GM19025 (cell line): ENCODE data around the gene PSAPL1.

Experiments used
- ATAC-seq: cut with Tn5 transposase; IDR thresholded peaks from one replicate; pipeline ENCODE4 v1.9.1; 2021; ENCODE audit warnings: mild to moderate bottlenecking, low read depth, moderate library complexity; ENCODE audit not compliant: unreplicated experiment

The PSAPL1 gene, protein sequence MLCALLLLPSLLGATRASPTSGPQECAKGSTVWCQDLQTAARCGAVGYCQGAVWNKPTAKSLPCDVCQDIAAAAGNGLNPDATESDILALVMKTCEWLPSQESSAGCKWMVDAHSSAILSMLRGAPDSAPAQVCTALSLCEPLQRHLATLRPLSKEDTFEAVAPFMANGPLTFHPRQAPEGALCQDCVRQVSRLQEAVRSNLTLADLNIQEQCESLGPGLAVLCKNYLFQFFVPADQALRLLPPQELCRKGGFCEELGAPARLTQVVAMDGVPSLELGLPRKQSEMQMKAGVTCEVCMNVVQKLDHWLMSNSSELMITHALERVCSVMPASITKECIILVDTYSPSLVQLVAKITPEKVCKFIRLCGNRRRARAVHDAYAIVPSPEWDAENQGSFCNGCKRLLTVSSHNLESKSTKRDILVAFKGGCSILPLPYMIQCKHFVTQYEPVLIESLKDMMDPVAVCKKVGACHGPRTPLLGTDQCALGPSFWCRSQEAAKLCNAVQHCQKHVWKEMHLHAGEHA

DNA sequence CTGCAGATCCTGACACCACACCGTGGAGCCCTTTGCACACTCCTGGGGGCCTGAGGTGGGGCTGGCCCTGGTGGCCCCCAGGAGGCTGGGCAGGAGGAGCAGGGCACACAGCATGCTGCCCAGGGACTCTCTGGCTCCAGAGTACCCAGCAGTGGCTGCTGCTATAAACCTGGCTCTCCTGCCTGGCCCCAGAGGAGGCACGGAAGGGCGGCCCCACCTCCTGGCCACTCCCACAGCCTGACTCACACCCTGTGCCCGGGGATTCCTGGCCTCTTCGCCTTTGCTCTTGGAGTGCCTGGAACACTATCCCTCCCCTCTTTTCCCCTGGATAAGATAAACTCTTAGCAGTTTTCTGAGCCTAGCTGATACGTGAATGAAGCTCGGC, at the start of gene PSAPL1:
PSAPL1 (minus strand) TSS at position 165 of the 385 bp plus-strand sequence; CDS start at position 114, 51 bp downstream.
- no peak for ATAC-seq

DNA sequence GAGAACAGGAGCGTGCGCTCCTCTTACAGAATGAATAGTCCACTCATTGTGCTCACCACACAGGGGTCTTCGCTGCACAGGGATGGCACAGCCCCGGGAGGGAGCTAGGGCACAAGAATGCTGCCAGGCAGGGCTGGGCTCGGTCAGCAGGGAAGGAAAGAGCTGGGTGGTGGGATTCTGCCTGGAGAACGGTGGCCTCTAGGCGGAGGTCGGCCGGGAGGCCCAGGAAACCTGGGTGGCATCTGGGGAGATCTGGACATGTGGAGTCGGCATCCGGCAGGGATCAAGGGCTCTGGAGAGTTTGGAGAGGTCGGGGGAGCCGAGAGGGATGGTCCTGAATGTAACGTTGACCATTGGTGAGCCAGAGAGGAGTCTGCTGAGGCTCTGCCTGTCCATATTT, 46.5 kb upstream of the PSAPL1 start:
- no peak for ATAC-seq

DNA sequence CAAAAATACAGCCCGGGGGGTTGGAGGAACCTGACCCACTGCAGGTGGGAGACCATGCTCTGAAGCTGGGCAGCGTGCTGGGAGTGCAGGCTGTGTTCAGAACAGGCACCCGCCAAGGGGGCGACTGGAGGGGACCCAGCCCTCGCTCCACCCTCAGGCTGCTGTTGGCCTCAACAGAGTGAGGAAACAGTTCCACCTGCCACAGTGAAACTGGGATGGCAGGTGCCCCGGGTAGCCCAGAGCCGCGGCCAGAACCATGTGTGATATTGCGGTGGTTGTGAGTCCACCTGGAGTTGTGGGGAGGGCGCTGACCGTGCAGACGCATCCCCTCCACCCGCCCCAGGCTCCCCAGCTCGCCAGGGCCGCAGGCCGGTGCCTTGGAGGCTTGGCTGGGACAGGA, 45.7 kb upstream of the PSAPL1 start:
- ATAC-seq: no peak

DNA sequence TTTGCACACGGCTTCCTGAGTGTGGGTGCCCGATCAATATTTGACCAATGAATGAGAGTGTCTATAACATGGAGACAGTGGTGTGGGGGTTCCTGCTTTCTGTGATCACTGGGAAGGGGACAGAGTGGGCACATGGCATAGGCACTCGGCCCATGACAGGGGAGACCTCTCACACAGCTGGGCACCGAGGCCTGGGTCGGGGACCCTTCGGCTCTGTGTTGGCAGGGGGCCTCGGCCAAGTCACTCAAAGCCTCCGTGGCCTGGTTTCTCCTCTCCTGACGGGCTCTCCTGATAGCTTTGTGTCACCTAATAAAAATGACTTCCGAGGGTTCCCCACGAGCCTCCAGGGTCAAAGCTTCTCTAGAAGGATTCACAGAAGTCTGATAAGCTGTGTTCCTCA, 43.9 kb upstream of the PSAPL1 start:
- no peak for ATAC-seq

DNA sequence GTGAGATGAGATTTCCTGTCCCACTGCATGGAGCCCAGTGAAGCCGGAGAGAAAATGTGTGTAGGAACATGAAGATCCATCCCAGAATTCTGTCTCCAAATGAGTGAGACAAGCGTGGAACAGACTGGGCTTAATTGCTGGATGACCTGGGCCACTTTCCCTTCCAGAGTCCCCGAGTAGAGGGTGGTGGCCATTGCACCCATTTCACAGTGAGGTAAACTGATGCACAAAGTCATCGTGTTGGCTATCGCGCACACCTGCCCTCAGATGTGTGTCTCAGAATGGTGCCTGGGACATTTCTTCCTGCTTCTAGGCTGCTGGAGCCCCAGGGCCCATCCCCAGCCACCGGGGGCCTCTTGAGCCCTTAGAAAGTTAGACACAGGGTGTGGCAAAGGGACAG, 43.0 kb upstream of the PSAPL1 start:
- ATAC-seq: no peak

DNA sequence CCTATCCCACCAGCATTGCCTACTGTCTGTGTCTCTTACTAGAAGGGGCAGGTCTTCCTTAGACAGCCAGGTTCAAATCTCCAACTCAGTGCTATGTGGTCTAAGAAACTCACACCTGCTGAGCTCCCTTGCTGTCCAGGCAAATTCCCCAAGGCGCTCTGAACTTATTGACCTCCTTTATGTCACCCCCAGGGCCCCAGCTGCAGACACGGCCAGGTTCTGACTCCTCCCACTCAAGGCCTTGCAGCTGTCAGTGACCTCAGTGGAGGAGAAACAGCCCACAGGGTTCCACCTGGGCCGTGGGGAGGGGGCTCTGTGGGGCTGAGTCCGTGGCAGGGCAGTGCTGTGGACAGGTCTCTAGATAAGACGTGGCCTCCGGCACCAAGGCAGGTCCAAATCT, 42.1 kb upstream of the PSAPL1 start:
- no peak for ATAC-seq

DNA sequence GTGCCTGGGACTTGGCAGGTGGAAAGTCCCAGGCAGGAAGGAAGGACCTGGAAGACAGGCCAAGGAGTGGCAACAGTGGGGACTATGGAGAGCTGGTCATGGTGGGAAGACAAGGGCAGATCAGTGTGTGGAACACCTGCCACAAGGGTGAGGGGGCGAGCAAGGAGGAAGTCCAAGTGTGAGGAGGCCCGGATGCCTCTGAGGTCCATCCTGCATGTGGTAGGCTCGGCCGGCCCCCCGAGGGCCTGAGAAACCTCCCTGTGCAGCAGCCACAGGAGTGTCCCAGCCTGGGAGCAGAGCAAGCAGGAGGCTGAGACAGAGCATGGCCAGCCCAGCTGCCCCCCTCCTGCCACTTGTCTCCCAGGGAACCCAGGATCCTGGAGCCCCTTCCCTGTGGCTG, 40.5 kb upstream of the PSAPL1 start:
- ATAC-seq: no peak

DNA sequence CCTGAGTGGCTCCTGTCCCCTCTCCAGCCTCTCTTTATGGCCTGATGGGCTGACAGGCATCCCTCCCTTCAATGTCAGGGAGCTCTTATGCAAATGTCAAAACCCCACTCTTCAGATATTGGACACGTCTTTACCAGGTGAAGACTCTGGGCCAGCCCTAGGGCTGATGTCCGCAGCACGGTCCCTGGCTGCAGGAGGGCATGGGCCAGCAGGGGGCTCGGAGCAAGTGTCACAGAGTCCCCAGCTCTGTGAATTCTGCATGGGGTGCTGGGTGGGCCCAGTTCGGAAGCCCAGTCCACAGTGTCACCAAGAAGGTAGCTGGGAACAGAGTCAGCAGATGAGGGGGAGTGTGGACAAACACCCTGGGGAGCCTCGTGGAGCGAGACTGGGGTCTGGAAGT, 39.6 kb upstream of the PSAPL1 start:
- ATAC-seq: no peak

DNA sequence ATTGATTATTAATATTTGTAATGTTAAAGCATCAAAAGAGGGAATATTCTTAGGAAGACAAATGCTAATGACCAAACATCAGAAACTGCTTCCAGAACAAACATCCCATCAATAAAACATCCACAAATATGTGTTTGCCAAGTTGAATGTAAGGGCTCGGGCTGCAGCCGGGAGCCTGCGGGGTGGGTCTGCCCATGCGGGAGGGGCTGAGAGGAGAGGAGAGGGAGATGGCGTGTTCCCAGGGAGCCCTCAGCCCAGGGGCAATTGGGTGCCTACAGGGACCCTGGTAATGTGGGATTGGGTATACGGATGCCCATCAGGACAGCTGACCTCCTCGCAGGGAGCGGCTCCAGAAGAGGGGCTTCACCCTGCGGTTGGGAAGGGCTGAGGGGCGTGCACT, 38.4 kb upstream of the PSAPL1 start:
- no peak for ATAC-seq

DNA sequence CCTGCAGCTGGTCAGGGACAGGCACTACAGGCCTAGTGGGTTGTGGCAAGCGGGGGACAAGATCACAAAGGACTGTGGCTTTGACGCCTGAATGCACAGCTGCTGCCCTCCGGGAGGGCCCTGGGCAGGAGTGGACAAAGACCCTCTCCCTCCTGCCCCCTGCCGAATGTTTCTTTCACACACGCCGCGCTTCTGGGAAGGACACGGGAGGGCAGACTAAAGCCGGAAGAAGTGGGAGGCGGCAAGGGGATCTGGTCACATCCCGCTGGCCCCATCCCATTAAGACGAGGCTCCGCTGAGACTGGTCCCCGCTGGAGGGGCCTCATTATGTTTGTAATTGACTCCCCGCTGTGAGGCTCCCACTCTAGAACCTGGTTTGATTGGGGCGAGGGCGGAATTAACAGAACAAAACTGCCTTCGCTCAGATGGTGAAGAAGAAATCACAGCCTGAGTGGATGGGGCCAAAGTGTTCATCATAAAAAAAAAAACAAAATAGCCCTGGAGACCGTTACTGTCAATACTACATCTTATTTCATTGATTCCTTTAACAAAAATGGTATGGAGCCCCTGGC, 37.8 kb upstream of the PSAPL1 start:
- no peak for ATAC-seq

DNA sequence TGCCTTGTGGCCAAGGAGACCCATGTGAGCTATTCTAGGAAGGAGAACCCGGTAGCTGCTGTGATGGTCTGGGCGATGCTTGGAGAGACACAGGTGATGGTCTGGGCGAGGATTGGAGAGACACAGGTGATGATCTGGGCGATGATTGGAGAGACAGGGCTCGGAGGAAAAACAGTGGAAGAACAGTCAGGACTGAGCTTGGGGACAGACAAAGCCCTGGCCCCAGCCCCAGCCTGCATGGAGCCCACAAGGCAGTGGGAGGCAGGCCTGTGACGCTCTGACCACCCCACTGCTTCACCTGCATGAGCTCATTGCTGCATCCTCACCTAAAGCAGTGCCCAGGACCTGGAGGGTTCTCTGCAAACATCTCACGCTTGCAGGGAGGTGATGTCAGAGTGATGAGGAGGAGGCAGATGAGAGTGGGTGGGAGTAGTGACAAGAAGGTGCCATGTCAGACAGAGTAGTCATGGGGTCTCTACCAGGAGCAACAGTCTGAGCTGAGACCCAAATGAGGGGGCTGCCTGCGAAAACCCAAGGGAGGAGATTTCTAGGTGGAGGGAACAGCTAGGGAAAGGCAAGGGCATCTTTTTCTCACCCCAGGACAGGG, 35.9 kb upstream of the PSAPL1 start:
- no peak for ATAC-seq

DNA sequence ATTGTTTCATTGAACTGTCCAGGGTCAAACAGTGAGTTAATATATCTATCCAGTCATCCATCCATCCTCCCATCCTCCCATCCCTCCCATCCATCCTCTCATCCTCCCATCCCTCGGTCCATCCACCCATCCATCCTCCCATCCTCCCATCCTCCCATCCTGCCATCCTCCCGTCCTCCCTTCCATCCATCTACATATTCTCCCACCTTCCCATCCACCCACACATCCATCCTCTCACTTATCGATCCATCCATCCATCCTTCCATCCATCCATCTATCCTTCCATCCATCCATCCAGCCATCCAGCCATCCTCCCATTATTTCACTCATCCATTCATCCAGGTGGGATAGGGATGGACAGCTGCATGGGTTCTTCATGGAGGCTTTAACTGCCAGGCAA, 35.4 kb upstream of the PSAPL1 start:
- ATAC-seq: no peak

DNA sequence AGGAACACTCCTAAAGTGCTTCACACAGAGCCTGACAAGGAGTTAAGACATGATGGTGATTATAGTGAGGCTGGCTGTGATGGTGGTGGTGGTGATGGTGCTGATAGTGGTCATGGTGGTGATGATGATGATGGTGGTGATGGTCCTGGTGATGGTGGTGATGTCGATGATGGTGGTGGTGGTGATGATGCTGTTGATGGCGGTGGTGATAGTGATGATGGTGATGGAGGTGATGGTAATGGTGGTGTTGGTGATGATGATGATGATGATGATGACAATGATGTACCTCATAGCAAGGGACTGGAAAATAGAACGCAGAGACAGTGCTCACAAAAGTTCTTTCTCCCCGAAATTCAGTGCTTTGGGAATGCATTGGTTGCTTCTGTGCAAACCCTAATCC, 34.3 kb upstream of the PSAPL1 start:
- no peak for ATAC-seq

DNA sequence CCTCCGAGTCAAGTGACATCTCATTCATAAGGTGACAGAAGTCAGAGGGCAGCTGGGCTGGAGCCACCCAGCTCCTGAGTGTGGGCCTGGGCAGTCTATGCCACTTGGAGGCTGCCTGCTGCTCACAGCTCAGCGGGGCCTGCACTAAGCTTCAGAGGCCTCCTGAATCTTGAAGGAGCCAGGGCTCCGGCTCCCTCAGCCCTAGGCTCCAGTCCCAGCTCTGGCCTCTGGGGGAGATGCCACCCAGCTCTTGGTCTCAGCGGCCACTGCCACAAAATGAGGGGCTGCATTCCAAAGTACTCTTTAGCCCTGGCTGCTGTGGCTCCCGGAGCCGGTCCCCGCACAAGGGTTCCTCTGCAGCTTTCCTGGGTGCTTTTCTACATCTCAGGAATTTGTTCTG, 32.7 kb upstream of the PSAPL1 start:
- ATAC-seq: no peak

DNA sequence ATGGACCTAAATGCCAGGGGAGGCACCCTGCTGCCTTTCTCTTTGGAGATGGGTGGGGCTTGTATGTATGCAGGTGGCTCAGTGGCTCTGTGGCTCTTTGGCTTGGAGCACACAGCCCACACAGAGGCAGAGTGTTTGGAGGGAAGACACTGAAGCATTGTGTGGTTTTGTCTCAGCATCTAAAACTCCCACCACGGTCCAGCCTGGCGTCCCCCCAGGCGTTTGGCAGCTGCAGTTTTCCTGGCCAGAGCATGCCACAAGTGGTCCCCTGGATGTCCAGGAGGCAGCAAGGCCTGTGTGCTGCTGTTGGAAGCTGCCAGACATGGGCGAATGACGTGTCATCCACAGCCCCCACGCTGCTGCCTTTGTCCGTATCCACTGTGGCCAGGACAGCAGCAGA, 32.2 kb upstream of the PSAPL1 start:
- no peak for ATAC-seq

DNA sequence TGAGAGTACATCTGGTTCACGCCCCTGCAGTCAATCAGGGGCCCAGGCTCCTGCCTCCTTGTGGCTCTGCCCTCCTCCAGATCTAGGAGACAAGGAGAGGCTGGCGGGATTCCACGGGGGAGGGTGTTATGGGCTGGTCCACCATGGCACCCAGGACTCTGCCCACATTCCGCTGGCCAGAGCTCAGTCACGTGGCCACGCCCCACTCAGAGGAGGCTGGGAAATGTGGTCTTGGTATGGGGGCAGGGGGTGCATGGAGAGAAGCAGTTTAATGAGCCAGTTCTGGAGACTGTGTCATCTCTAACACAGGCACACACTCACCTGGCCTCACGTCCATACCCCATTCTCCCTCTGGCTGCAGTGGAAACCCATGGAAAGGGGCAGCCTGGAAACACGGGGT, 31.5 kb upstream of the PSAPL1 start:
- no peak for ATAC-seq

DNA sequence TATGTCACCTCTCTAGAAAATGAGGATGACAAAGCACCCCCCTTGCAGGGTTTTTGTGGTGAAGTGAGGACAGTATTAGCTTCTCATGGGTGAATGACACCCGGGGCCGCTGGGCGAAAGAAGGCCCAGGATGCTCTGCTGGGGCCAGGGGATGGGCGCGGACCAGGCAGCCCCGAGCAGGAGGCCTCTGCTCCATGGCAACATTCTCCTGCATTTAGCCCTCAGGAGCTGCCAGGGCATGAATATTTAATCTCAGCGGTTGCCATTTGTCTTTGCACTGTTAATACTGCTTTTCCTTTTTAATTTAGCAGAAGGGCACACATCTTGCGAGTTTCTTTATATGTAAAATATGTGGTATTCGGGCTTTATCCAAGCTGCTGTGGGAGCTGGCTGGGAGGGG, 30.3 kb upstream of the PSAPL1 start:
- ATAC-seq: no peak

DNA sequence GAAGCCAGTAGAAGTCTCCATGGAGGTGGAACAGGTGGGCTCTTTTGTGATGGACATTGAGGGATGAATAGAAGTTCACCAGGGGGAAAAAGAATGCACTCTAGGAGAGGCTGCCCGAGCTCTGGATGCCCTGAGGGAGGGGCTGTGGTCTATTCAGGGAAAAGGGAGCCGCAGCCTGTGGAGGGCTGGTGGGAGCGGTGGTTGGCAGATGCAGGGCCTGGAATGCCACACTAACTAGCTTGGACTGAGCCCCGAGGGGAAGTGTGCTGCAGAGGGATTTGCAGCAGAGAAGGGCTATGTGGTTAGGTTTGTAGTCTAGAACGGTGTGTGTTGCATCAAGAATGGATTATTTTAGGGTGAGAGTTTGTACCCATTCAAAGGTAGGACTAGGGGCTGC, 29.5 kb upstream of the PSAPL1 start:
- no peak for ATAC-seq

DNA sequence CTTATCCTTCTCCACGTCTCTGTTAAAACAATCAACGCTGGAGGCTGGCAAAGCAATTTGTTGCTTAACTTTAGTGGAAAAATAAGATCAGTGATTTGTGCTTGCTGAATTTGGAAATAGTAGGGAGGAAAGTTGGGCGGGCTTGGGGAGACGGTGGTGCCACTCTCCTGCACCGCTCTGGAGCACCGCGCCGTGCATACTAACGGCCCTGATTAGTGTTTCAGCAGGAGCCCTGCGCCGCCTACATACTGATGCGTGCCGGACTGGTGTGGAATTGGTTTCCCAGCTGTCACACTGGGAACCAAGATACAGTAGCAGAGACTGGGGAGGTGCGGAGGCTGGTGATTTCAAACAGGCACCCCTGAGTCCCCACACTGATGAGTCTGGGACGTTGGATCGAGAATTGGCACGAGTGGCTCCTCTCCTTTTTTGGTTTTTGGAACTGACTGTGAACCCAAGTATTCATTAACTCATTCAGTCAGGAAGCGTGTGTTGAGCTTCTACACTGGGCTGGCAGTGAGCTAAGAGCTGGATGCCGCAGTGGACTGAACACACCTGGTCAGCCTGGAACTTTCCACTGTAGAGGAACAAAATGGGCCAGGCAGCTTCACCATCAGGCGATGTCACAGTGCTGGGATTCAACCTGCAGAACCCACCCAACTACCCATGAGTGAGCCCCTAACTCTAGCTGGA, 29.0 kb upstream of the PSAPL1 start:
- no peak for ATAC-seq

DNA sequence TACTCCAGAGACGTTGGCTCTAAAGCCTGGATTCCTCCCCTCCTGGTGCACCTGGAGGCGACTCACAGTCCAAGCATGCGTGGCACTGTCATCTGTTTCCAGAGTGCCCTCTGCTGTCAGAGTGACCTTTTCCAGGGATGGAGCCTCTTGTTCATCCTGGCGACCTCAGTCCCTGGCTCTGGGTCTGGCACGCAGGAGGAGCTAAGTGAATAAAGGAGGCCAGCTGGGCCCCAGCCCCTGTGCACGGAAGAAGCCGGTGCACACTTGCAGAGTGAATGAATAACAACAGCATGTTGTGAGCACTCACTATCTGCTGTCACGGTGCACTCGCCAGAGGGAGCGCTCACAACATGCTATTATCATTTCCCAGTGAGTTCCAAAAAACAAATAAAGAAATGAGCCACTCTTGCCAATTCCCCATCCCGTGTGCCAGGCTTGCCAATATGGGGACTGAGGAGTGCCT, 27.8 kb upstream of the PSAPL1 start:
- no peak for ATAC-seq

DNA sequence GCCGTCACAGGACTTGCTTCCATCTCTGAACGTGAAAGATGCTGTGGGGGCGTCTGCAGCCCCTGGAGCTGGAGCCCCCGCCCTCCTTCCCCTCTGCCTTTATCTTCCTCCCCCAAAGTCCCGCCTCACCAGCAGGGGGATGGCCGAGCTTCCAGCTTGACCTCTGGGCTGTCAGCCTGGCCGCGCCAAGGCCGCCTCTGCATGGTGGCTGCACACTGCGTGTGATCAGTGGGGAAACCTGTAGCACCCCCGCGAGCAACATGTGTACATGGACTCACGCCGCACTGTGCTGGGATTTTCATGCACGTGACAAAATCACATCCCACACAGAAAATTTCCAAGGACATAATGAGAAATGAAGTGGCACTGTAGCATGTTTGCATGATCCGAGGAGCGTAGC, 26.5 kb upstream of the PSAPL1 start:
- ATAC-seq: no peak
